Mesenchymal stem cell (in vitro differentiated cells and primary cell): ENCODE results near the gene DENND5B.
"Not testable (repeated sequence)": the region's sequence is repeated elsewhere in the genome, so short reads cannot be mapped to it uniquely, and the experiment has no call there.

Experiments
- DNase-seq: peaks from one replicate; pipeline ENCODE4 v3.0.0-alpha.2; 2013
- H2AFZ ChIP-seq: one replicate; pipeline ENCODE4 v1.6.1; 2013; ENCODE audit warnings: low read depth, mild to moderate bottlenecking, control low read depth, inconsistent platforms, low read length, moderate library complexity
- H2AK5ac ChIP-seq: 2 replicates; pipeline ENCODE4 v1.6.1; 2013; ENCODE audit warnings: low read length, moderate library complexity, mild to moderate bottlenecking, inconsistent platforms; ENCODE audit not compliant: severe bottlenecking
- H2BK120ac ChIP-seq: one replicate; pipeline ENCODE4 v1.6.1; 2013; ENCODE audit warnings: low read depth, mild to moderate bottlenecking, inconsistent platforms, low read length, moderate library complexity
- H2BK12ac ChIP-seq, 2 experiments: one replicate each; pipeline ENCODE4 v1.6.1; 2013; ENCODE audit warnings: inconsistent platforms in 2 of 2, low read length in 2 of 2, mild to moderate bottlenecking in 2 of 2, moderate library complexity in 2 of 2, control low read depth in 1 of 2
- H2BK15ac ChIP-seq: one replicate; pipeline ENCODE4 v1.6.1; 2013; ENCODE audit warnings: mild to moderate bottlenecking, low read depth, inconsistent platforms; ENCODE audit not compliant: poor library complexity, severe bottlenecking
- H2BK5ac ChIP-seq: 2 replicates; pipeline ENCODE4 v1.6.1; 2013; ENCODE audit warnings: low read depth, mild to moderate bottlenecking, low read length, control low read depth, inconsistent platforms; ENCODE audit not compliant: poor library complexity, severe bottlenecking
- H3K14ac ChIP-seq, 2 experiments: one replicate each; pipeline ENCODE4 v1.6.1; 2013; ENCODE audit warnings: inconsistent platforms in 2 of 2, low read length in 2 of 2, control low read depth in 1 of 2, mild to moderate bottlenecking in 1 of 2, moderate library complexity in 1 of 2
- H3K18ac ChIP-seq, 2 experiments: one replicate each; pipeline ENCODE4 v1.6.1; 2013; ENCODE audit warnings: inconsistent platforms in 2 of 2, low read length in 2 of 2, control low read depth in 1 of 2, low read depth in 1 of 2, mild to moderate bottlenecking in 1 of 2
- H3K23ac ChIP-seq, 2 experiments: one replicate each; pipeline ENCODE4 v1.6.1; 2013; ENCODE audit warnings: inconsistent platforms in 2 of 2, low read length in 2 of 2, mild to moderate bottlenecking in 2 of 2, moderate library complexity in 2 of 2, control low read depth in 1 of 2
- H3K27ac ChIP-seq: 2 replicates; pipeline ENCODE4 v1.5.1; 2013; ENCODE audit warnings: mild to moderate bottlenecking, moderate library complexity, low read length, control low read depth, inconsistent platforms; ENCODE audit not compliant: poor library complexity, severe bottlenecking
- H3K27me3 ChIP-seq, 2 experiments: 2 replicates each; pipeline versions ENCODE4 v1.6.1 to v1.7.0; 2013; ENCODE audit warnings: low read length in 2 of 2, mild to moderate bottlenecking in 2 of 2, moderate library complexity in 2 of 2, control low read depth in 1 of 2, inconsistent platforms in 1 of 2; ENCODE audit not compliant: control insufficient read depth in 1 of 2, insufficient read depth in 1 of 2
- H3K36me3 ChIP-seq, 2 experiments: 2 replicates each; pipeline versions ENCODE4 v1.6.1 to v1.7.0; 2013; ENCODE audit warnings: low read length in 2 of 2, control low read depth in 1 of 2, inconsistent platforms in 1 of 2, low read depth in 1 of 2, mild to moderate bottlenecking in 1 of 2; ENCODE audit not compliant: insufficient read depth in 2 of 2, control insufficient read depth in 1 of 2
- H3K4ac ChIP-seq, 2 experiments: one replicate each; pipeline ENCODE4 v1.6.1; 2013; ENCODE audit warnings: inconsistent platforms in 2 of 2, low read length in 2 of 2, mild to moderate bottlenecking in 2 of 2, moderate library complexity in 2 of 2, control low read depth in 1 of 2, low read depth in 1 of 2
- H3K4me1 ChIP-seq: 2 replicates; pipeline ENCODE4 v1.6.1; 2013; ENCODE audit warnings: low read depth, low read length, control low read depth; ENCODE audit not compliant: control insufficient read depth, insufficient read depth
- H3K4me2 ChIP-seq: 2 replicates; pipeline ENCODE4 v1.6.1; 2013; ENCODE audit warnings: low read length, mild to moderate bottlenecking, inconsistent platforms; ENCODE audit not compliant: poor library complexity, severe bottlenecking
- H3K4me3 ChIP-seq, 2 experiments: 2 replicates each; pipeline versions ENCODE4 v1.5.1 to v1.7.0; 2013; ENCODE audit warnings: low read length in 2 of 2, mild to moderate bottlenecking in 2 of 2, control low read depth in 1 of 2, low read depth in 1 of 2; ENCODE audit not compliant: insufficient read depth in 1 of 2
- H3K79me1 ChIP-seq: replicated peaks from 2 replicates; pipeline ENCODE4 v1.6.1; 2013; ENCODE audit warnings: mild to moderate bottlenecking, control low read depth, low read length, inconsistent platforms; ENCODE audit not compliant: poor library complexity, severe bottlenecking
- H3K9ac ChIP-seq: 2 replicates; pipeline ENCODE4 v1.7.0; 2013; ENCODE audit warnings: mild to moderate bottlenecking, low read length, moderate library complexity
- H3K9me3 ChIP-seq: 2 replicates; pipeline ENCODE4 v1.7.0; 2013; ENCODE audit warnings: mild to moderate bottlenecking, low read length; ENCODE audit not compliant: control insufficient read depth
- H4K8ac ChIP-seq: one replicate; pipeline ENCODE4 v1.6.1; 2013; ENCODE audit warnings: inconsistent platforms, mild to moderate bottlenecking, low read length, moderate library complexity
- H4K91ac ChIP-seq: one replicate; pipeline ENCODE4 v1.6.1; 2013; ENCODE audit warnings: mild to moderate bottlenecking, low read length, inconsistent platforms
- WGBS: methylation state at CpG from one replicate; pipeline ENCODE4 v1.1.7; 2013; ENCODE audit warnings: mixed read lengths; 5-methylcytosine and 5-hydroxymethylcytosine counted together

The DENND5B gene

DNA sequence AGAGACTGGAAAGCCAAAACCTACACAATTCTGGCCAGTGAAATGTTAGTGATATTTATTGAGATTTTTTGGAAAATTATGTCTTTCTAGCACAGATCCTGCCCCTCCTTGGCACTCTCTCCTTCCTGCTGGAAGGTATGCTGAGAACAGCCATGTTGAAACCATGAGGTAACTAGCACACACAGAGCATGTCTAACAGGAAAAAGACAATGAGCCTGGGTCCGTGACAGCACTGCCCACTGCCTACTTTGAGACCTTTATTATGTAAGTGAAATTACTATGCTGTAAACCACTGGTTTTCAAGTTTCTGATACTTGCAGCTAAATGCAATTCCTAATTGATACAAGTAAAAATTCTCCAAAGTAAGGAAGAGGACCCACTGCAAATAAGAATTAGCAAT, 183.4 kb downstream of the DENND5B start:
- Histone ChIP-seq H2AK5ac (no peak overlapping the region), H2BK15ac (no peak overlapping the region), H3K9ac (no peak overlapping the region), H3K23ac (no peak overlapping the region), H3K18ac (no peak overlapping the region), H3K27ac (no peak overlapping the region), H2AFZ (no peak overlapping the region), H4K8ac (no peak overlapping the region), H3K79me1 (no peaks in the 10 kb centered on the region), H3K4me3 (no peak overlapping the region), H3K14ac (no peak overlapping the region), H4K91ac (no peak overlapping the region), H3K4ac (no peak overlapping the region), H3K4me1 (peaks cover 6% of the 10 kb centered on the region), H2BK12ac (no peak overlapping the region), H2BK5ac (no peak overlapping the region), H2BK120ac (no peak overlapping the region), H3K27me3 (no peaks in the 10 kb centered on the region), H3K4me2 (no peak overlapping the region), H3K9me3 (no peaks in the 10 kb centered on the region), H3K36me3 (peaks cover 11 to 24% of the 10 kb centered on the region in 2 experiments)
- no CpG with 5 or more reads among the region's 1 CpG for WGBS
- DNase-seq = no peak

DNA sequence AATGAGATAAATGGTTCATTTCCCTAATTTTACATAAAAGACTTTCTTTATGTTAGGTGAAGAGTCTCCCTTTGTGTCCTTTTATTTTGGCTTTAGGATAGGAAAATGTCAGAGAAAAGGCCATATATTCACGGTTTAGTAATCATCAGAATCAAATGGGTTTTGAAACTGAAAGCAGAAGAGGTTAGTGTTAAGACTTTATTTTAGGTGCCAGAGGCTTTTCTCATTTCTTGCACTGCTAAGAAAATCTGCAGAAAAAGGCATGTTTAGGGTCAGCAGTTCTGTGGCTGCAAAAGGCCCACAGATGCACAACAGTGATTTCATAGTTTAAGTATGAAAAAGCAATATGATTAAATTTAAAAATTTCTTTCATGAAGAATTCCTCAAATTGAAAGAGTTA, 184.6 kb downstream of the DENND5B start:
- H3K14ac ChIP-seq = no peak overlapping the region
- no peak overlapping the region for H2BK15ac ChIP-seq
- DNase-seq = no peak
- no peak overlapping the region for H3K9ac ChIP-seq
- 93% methylated on average over 1 of the region's 1 CpG for WGBS
- H3K9me3 ChIP-seq = no peaks in the 10 kb centered on the region
- H2AFZ ChIP-seq = no peak overlapping the region
- H4K91ac ChIP-seq = no peak overlapping the region
- H2BK120ac ChIP-seq = no peak overlapping the region
- H3K79me1 ChIP-seq = no peaks in the 10 kb centered on the region
- no peak overlapping the region for H3K4me2 ChIP-seq
- H3K23ac ChIP-seq = no peak overlapping the region
- no peak overlapping the region for H2BK12ac ChIP-seq
- H3K4ac ChIP-seq = no peak overlapping the region
- H2AK5ac ChIP-seq = no peak overlapping the region
- no peak overlapping the region for H3K27ac ChIP-seq
- H3K4me3 ChIP-seq = no peak overlapping the region
- no peak overlapping the region for H4K8ac ChIP-seq
- H3K18ac ChIP-seq = no peak overlapping the region
- H3K4me1 ChIP-seq = peaks cover 4% of the 10 kb centered on the region
- H3K36me3 ChIP-seq = peaks cover 11 to 25% of the 10 kb centered on the region in 2 experiments
- no peak overlapping the region for H2BK5ac ChIP-seq
- H3K27me3 ChIP-seq = no peaks in the 10 kb centered on the region

DNA sequence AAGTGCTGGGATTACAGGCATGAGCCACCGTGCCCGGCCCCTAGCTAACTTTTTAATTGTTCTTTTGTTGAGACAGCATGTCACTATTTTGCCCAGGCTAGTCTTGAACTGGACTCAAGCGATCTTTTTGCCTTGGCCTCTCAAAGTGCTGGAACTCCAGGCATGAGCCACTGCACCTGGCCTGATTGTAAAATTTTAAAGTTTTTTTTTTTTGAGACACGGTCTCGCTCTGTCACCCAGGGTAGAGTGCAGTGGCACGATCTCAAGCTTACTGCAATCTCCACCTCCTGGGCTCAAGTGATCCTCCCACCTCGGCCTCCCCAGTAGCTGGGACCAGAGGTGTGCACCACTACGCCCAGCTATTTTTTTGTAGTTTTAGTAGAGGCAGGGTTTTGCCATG, 185.9 kb downstream of the DENND5B start:
- H3K9ac ChIP-seq = no peak overlapping the region
- H3K27ac ChIP-seq = no peak overlapping the region
- H2BK5ac ChIP-seq = no peak overlapping the region
- no peak overlapping the region for H4K91ac ChIP-seq
- peaks cover 8 to 32% of the 10 kb centered on the region in 2 experiments for H3K36me3 ChIP-seq
- H3K23ac ChIP-seq = no peak overlapping the region
- no peaks in the 10 kb centered on the region for H3K27me3 ChIP-seq
- H3K4me1 ChIP-seq = peaks cover 4% of the 10 kb centered on the region
- DNase-seq = no peak
- H3K79me1 ChIP-seq = no peaks in the 10 kb centered on the region
- no peak overlapping the region for H3K14ac ChIP-seq
- H3K4me2 ChIP-seq = no peak overlapping the region
- no peak overlapping the region for H2BK15ac ChIP-seq
- 89% methylated on average over 8 of the region's 8 CpGs for WGBS
- no peaks in the 10 kb centered on the region for H3K9me3 ChIP-seq
- no peak overlapping the region for H2AK5ac ChIP-seq
- no peak overlapping the region for H3K4me3 ChIP-seq
- no peak overlapping the region for H2BK120ac ChIP-seq
- H4K8ac ChIP-seq = no peak overlapping the region
- no peak overlapping the region for H3K18ac ChIP-seq
- no peak overlapping the region for H3K4ac ChIP-seq
- H2BK12ac ChIP-seq = no peak overlapping the region
- H2AFZ ChIP-seq = no peak overlapping the region

DNA sequence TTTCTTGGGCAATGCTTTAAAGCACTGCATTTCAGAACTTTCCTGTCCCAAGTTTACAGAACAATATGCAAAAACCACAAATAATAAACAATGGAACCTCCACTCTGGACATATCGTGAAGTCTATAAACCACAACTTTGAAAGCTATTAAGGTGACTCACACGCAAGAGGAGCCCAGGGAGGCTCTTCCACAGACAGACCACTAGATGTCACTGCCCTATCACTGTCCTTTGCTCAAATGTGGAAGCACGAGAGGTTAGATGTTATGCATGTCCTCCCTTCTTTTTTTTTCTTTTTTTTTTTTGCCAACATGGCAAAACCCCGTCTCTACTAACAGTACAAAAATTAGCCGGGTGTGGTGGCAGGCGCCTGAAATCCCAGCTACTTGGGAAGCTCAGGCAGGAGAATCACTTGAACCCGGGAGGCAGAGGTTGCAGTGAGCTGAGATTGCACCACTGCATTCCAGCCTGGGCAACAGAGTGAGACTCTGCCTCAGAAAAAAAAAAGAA, 187.8 kb downstream of the DENND5B start:
- not testable (repeated sequence) for H2AFZ ChIP-seq, H2BK12ac ChIP-seq, H4K8ac ChIP-seq, H3K79me1 ChIP-seq, H3K23ac ChIP-seq, H2BK120ac ChIP-seq, H2BK15ac ChIP-seq, H3K14ac ChIP-seq, H3K4me2 ChIP-seq, H3K4me1 ChIP-seq, H2AK5ac ChIP-seq, H3K9ac ChIP-seq, H3K9me3 ChIP-seq, H3K27ac ChIP-seq, H3K4me3 ChIP-seq, H2BK5ac ChIP-seq, H4K91ac ChIP-seq, H3K4ac ChIP-seq, H3K27me3 ChIP-seq, H3K18ac ChIP-seq
- peak; percentile 96 for DNase-seq
- 8% methylated on average over 7 of the region's 7 CpGs for WGBS
- H3K36me3 ChIP-seq = peaks cover 8 to 35% of the 10 kb centered on the region in 2 experiments
